ENCODE measurements around the gene C12orf75. TPM values are rescaled to one million over a fixed set of nuclear protein-coding genes. Genes with fewer than 3 reads are reported as not detected.
A peak's percentile ranks its signal among the peaks of the same experiment; 100 is the strongest.
"Not testable (repeated sequence)": the region's sequence is repeated elsewhere in the genome, so short reads cannot be mapped to it uniquely, and the experiment has no call there.

The C12orf75 gene
- total and polyA plus RNA-seq, 8 donors, result 4.9 to 145 (median 43.4) TPM; not detected in 1

DNA sequence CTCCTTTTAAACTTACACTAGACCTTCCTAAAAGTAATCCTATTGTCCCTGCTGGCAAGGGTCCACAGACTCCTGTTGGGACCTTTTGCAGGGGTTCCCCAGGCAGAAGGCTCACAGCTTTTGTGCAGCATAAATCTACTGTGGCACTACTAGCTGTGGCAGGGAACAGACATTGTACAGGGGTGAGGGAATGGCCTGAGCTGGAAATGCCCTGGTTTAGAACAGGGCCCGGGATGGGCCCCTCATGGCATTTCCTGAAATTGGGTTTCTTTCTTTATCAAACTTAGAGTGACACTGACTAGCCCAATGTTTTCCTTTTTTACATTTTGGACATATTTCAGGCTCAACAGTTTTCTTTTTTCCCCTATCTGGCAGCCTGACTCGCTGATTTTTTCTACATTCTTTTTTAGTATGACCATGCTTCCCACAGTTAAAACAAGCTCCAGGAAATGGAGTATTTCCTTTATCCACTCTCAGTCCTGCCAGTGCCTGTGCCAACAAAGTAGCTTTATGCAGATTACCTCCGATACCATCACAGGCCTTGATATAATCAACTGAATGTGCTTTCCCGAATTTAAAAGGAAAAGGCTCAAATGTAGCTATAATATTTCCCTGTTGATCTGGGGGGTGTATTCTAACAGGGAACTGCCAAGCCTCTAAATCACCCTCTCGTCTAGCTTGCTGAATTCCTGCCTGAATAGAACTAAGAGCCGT lies 22.7 kb upstream of the C12orf75 start:
- DNase-seq; H3K27me3 ChIP-seq; intact Hi-C loops (cut with DNase I; ENCODE audit: low total_unique reads); H3K4me3 ChIP-seq; H3K36me3 ChIP-seq; H3K9me3 ChIP-seq: not testable (repeated sequence)
- WGBS, 5 donors, result 33 to 57% (median 43%) methylated on average over 5 to 6 of the region's 6 CpGs
- H3K27ac ChIP-seq, result peak overlapping the region in 4 of 5 donors; percentile 24 to 46 (median 34)
- H3K4me1 ChIP-seq, result peaks cover 0 to 24% (median 11%) of the 10 kb centered on the region in 4 donors

DNA sequence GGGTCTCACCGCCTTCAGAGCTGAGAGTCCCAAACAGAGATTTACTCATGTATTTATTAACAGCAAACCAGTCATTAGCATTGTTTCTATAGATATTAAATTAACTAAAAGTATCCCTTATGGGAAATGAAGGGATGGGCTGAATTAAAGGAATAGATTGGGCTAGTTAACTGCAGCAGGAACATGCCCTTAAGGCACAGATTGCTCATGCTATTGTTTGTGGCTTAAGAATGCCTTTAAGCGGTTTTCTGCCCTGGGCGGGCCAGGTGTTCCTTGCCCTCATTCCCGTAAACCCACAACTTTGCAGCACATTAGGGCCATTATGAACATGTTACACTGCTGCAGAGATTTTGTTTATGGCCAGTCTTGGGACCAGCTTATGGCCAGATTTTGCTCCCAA lies 21.7 kb upstream of the C12orf75 start:
- intact Hi-C loops (cut with DNase I; ENCODE audit: low total_unique reads), result not testable (repeated sequence)

DNA sequence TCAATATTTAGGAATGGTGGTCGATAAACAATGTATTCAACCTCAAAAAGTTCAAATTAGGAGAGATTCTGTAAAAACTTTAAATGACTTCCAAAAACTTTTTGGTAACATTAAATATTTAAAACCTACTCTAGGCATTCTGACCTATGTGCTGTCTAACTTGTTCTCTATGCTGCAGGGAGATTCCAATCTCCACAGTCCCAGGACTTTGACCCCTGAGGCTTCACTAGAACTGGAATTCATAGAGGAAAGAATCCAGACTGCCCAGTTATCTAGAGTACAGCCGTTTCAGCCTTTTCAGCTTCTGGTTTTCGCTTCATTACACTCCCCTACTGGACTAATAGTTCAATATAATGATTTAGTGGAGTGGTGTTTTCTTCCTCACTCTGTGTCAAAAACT lies 21.1 kb upstream of the C12orf75 start:
- H3K4me1 ChIP-seq, result peaks cover 0 to 24% (median 11%) of the 10 kb centered on the region in 4 donors
- 52 to 70% (median 64%) methylated on average over 3 of the region's 3 CpGs for WGBS, 5 donors
- H3K4me3 ChIP-seq; H3K9me3 ChIP-seq; DNase-seq; H3K27ac ChIP-seq; H3K27me3 ChIP-seq; intact Hi-C loops (cut with DNase I; ENCODE audit: low total_unique reads); H3K36me3 ChIP-seq: not testable (repeated sequence)

More for the DNA sequence above, 21.7 kb upstream of the C12orf75 start:
- not testable (repeated sequence) for H3K36me3 ChIP-seq, H3K4me3 ChIP-seq, H3K9me3 ChIP-seq, H3K27ac ChIP-seq, DNase-seq, H3K27me3 ChIP-seq
- WGBS, 5 donors, result 92 to 100% (median 96%) methylated on average over 4 of the region's 4 CpGs
- H3K4me1 ChIP-seq, result peaks cover 0 to 24% (median 11%) of the 10 kb centered on the region in 4 donors

DNA sequence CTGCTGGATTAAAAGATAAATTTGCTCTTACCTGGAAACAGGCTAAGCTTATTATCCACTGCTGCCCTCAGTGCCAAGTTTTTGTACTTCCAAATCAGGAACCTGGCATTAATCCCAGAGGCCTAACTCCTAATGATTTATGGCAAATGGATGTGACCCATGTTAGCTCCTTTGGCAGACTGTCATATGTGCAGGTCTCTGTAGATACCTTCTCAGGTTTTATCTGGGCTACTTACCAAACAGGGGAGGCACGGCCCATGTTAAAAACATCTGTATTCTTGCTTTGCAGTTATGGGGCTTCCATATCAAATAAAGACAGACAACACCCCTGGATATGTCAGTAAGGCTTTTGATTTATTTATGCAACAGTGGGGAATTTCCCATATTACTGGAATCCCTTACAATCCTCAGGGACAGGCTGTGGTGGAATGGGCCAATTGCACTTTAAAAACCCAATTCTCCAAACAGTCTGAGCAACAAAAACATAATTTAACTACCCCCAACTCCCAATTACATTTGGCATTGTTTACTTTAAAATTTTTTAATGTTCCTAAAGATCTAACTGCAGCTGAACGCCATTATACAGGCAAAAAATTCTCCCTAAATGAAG lies 19.9 kb upstream of the C12orf75 start:
- H3K36me3 ChIP-seq; intact Hi-C loops (cut with DNase I; ENCODE audit: low total_unique reads); H3K4me3 ChIP-seq; H3K27me3 ChIP-seq: not testable (repeated sequence)
- peak in 1 of 2 donors; percentile 50 for DNase-seq
- peak overlapping the region in 2 of 5 donors; percentile 1 to 17 for H3K27ac ChIP-seq
- peaks cover 0 to 12% (median 5%) of the 10 kb centered on the region in 4 donors for H3K9me3 ChIP-seq
- peaks cover 0 to 30% (median 13%) of the 10 kb centered on the region in 4 donors for H3K4me1 ChIP-seq
- 54 to 61% (median 59%) methylated on average over 2 of the region's 2 CpGs for WGBS, 5 donors

DNA sequence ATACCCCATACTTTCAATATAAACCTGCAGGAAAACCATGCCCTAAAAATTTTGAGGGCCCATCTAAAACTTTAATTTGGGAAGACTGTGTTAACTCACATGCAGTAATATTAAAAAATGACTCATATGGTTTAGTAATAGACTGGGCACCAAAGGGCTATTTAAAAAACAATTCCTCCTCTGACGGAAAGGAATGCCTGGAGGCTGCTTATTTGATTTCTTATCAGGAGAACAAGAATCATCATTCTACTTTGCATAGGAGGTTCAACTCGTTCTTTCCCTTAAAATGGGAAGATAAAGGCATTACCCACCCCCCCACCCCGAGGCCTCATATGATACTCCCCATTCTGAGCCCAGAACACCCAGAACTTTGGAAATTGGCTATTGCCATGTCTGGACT lies 18.6 kb upstream of the C12orf75 start:
- Histone ChIP-seq H3K4me1 (peaks cover 0 to 39% (median 19%) of the 10 kb centered on the region in 4 donors), H3K9me3 (peaks cover 0 to 12% (median 5%) of the 10 kb centered on the region in 4 donors)
- intact Hi-C loops (cut with DNase I; ENCODE audit: low total_unique reads); H3K36me3 ChIP-seq; H3K27me3 ChIP-seq; H3K4me3 ChIP-seq; DNase-seq; H3K27ac ChIP-seq: not testable (repeated sequence)
- 50 to 73% (median 67%) methylated on average over 3 of the region's 3 CpGs for WGBS, 5 donors

DNA sequence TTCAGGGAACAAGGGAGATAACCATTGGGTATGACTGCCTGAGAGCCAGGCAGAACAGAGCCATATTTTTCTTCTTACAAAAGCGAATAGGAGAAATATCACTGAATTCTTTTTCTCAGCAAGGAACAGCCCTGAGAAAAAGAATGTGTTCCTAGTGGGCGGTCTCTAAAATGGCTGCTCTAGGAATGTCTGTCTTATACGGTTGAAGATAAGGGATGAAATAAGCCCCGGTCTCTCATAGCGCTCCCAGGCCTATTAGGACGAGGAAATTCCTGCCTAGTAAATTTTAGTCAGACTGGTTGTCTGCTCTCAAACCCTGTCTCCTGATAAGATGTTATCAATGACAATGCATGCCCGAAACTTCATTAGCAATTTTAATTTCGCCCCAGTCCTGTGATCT lies 16.7 kb upstream of the C12orf75 start:
- DNase-seq; H3K4me3 ChIP-seq; H3K27me3 ChIP-seq; H3K36me3 ChIP-seq; intact Hi-C loops (cut with DNase I; ENCODE audit: low total_unique reads); H3K27ac ChIP-seq: not testable (repeated sequence)
- WGBS, 5 donors, result 92 to 96% (median 94%) methylated on average over 8 of the region's 8 CpGs
- Histone ChIP-seq H3K9me3 (peaks cover 0 to 12% (median 5%) of the 10 kb centered on the region in 4 donors), H3K4me1 (peaks cover 7 to 39% (median 21%) of the 10 kb centered on the region in 4 donors)

DNA sequence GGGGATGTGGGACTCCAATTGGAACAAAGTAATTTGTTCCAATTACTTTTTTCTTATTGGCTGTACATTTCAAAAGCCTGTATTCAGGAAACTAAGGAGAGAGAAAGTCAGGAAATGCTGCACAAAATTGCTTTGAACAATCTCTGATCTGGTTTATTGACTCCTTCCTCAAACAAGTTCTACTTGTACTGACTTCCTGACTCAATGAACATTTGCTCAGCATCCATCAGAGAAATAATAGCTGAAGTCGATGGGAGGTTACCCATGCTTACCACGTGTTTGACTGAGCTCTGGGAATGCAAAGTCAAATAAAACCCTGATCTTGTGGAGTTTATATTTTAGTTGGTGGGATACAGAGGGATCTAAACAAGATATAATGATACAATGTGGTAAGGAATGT lies 15.4 kb upstream of the C12orf75 start:
- TF ChIP-seq POLR2A (IDR thresholded peaks at IDR 0.05) (no peak), POLR2AphosphoS5 (IDR thresholded peaks at IDR 0.05) (no peak), EP300 (IDR thresholded peaks at IDR 0.05) (no peak)
- TF ChIP-seq, protein P1, sequence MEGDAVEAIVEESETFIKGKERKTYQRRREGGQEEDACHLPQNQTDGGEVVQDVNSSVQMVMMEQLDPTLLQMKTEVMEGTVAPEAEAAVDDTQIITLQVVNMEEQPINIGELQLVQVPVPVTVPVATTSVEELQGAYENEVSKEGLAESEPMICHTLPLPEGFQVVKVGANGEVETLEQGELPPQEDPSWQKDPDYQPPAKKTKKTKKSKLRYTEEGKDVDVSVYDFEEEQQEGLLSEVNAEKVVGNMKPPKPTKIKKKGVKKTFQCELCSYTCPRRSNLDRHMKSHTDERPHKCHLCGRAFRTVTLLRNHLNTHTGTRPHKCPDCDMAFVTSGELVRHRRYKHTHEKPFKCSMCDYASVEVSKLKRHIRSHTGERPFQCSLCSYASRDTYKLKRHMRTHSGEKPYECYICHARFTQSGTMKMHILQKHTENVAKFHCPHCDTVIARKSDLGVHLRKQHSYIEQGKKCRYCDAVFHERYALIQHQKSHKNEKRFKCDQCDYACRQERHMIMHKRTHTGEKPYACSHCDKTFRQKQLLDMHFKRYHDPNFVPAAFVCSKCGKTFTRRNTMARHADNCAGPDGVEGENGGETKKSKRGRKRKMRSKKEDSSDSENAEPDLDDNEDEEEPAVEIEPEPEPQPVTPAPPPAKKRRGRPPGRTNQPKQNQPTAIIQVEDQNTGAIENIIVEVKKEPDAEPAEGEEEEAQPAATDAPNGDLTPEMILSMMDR (IDR thresholded peaks at IDR 0.05), result no peak
- H3K4me1 ChIP-seq, result peaks cover 7 to 38% (median 22%) of the 10 kb centered on the region in 4 donors
- no peaks in the 10 kb centered on the region for H3K27me3 ChIP-seq
- no peak for DNase-seq
- H3K9me3 ChIP-seq, result peaks cover 0 to 12% (median 5%) of the 10 kb centered on the region in 4 donors
- H3K27ac ChIP-seq, result no peak overlapping the region
- no peaks in the 10 kb centered on the region for H3K36me3 ChIP-seq
- intact Hi-C loops (cut with DNase I; ENCODE audit: low total_unique reads), result no loop called here
- WGBS, 5 donors, result 28 to 56% (median 30%) methylated on average over 2 of the region's 2 CpGs
- H3K4me3 ChIP-seq, result no peak overlapping the region
